Activated CD4-positive, alpha-beta T cell treated with anti-CD3 and anti-CD28 coated beads, Interleukin-2, amount 10 ng/mL, durations not matched to agents 7 days and 5 days (primary cell): Measurements from ENCODE around the gene IL7R. TPM values are rescaled to one million over a fixed set of nuclear protein-coding genes. Genes with fewer than 3 reads are reported as not detected.
A peak's percentile ranks its signal among the peaks of the same experiment; 100 is the strongest.

Experiments used
- CTCF ChIA-PET: fragments of 350-600 bp; sonication (Branson Sonifier 250); formaldehyde crosslinking; loops from one replicate; lab custom pipeline; 2021; ENCODE audit warnings: antibody characterized with exemption; lab: Charles Lee
- POLR2A ChIA-PET: fragments of 350-600 bp; sonication (Branson Sonifier 250); formaldehyde crosslinking; loops from one replicate; lab custom pipeline; 2021; ENCODE audit warnings: antibody characterized with exemption; lab: Charles Lee
- DNase-seq: peaks from one replicate; pipeline ENCODE4 v3.0.0-alpha.2; 2020
- H3K27ac Mint-ChIP-seq: one replicate; pipeline ENCODE4 v1.8.0; 2021; ENCODE audit warnings: mild to moderate bottlenecking, moderate library complexity, mixed read lengths
- H3K27me3 Mint-ChIP-seq: one replicate; pipeline ENCODE4 v1.8.0; 2021; ENCODE audit warnings: mixed read lengths
- H3K36me3 Mint-ChIP-seq: one replicate; pipeline ENCODE4 v1.8.0; 2021; ENCODE audit warnings: low read depth, mixed read lengths
- H3K4me1 Mint-ChIP-seq: one replicate; pipeline ENCODE4 v1.8.0; 2021; ENCODE audit warnings: mixed read lengths
- H3K4me3 Mint-ChIP-seq: one replicate; pipeline ENCODE4 v1.8.0; 2021; ENCODE audit warnings: mild to moderate bottlenecking, moderate library complexity, mixed read lengths
- H3K9me3 Mint-ChIP-seq: one replicate; pipeline ENCODE4 v1.8.0; 2021; ENCODE audit warnings: mixed read lengths
- total RNA-seq, 2 experiments: library from RNA; stranded (reverse); gene quantifications; one replicate each; pipeline ENCODE4 v1.2.3, GENCODE V29; 2021

IL7R gene
- total RNA-seq, 2 experiments from 2014 or later, result 451 to 533 TPM

- POLR2A ChIA-PET, result no interaction called here
- H3K27ac Mint-ChIP-seq, result no peak overlapping the region
- peaks cover 55% of the 10 kb centered on the region for H3K4me1 Mint-ChIP-seq
- H3K9me3 Mint-ChIP-seq, result peaks cover 3% of the 10 kb centered on the region
- no peak for DNase-seq
- H3K36me3 Mint-ChIP-seq, result peaks cover 6% of the 10 kb centered on the region
- H3K27me3 Mint-ChIP-seq, result no peaks in the 10 kb centered on the region
- CTCF ChIA-PET, result interaction anchor here (0.6 to 2.3 kb wide), 5 partner anchors 9 to 1520 kb away, joined by 3 to 6 read pairs (median 5); no protein-coding TSS in a partner anchor
- H3K4me3 Mint-ChIP-seq, result no peak overlapping the region
Measured at GRCh38 chr5:35898952-35899660, 42.4 kb downstream of the IL7R start.

DNA sequence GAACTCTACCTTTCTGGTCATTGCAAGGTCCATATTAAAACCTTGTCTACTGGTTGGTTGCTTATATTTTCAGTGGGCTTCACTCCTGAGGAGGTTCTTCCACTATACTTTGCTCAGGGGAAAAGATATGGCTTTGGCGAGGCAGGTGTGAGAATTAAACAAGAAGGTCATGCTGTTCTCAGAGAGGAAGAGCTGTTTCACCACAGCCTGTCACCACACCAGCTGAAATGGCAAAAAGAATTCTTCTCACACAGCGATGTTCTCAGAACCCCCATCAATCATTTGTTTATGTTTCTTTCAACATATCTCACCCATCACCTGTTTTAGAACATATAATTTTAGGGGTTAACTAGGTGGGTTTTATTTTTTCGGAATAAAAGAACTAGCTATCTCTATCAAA, 43.1 kb downstream of the IL7R start:
- DNase-seq, result peak; percentile 43
- POLR2A ChIA-PET, result no interaction called here
- no peak overlapping the region for H3K4me3 Mint-ChIP-seq

GRCh38 chr5:35900972-35901695, 44.4 kb downstream of the IL7R start:
- peaks cover 17% of the 10 kb centered on the region for H3K36me3 Mint-ChIP-seq
- H3K9me3 Mint-ChIP-seq, result peaks cover 15% of the 10 kb centered on the region
- POLR2A ChIA-PET, result no interaction called here
- CTCF ChIA-PET, result interaction anchor here (1.3 to 1.5 kb wide), 4 partner anchors 24 to 76 kb away, joined by 3 to 4 read pairs (median 3); no protein-coding TSS in a partner anchor
- no peak overlapping the region for H3K4me3 Mint-ChIP-seq
- no peaks in the 10 kb centered on the region for H3K27me3 Mint-ChIP-seq
- no peak for DNase-seq
- H3K27ac Mint-ChIP-seq, result peak overlapping the region; percentile 9
- H3K4me1 Mint-ChIP-seq, result peaks cover 73% of the 10 kb centered on the region

More for the DNA sequence above, 43.1 kb downstream of the IL7R start:
- Mint-ChIP-seq H3K36me3 (peaks cover 12% of the 10 kb centered on the region), H3K27ac (peak overlapping the region; percentile 15), H3K9me3 (peaks cover 10% of the 10 kb centered on the region), H3K27me3 (no peaks in the 10 kb centered on the region), H3K4me1 (peaks cover 62% of the 10 kb centered on the region)
- CTCF ChIA-PET, result interaction anchor here (0.9 to 2.3 kb wide), 4 partner anchors 9 to 42 kb away, joined by 3 to 6 read pairs (median 4); no protein-coding TSS in a partner anchor

DNA sequence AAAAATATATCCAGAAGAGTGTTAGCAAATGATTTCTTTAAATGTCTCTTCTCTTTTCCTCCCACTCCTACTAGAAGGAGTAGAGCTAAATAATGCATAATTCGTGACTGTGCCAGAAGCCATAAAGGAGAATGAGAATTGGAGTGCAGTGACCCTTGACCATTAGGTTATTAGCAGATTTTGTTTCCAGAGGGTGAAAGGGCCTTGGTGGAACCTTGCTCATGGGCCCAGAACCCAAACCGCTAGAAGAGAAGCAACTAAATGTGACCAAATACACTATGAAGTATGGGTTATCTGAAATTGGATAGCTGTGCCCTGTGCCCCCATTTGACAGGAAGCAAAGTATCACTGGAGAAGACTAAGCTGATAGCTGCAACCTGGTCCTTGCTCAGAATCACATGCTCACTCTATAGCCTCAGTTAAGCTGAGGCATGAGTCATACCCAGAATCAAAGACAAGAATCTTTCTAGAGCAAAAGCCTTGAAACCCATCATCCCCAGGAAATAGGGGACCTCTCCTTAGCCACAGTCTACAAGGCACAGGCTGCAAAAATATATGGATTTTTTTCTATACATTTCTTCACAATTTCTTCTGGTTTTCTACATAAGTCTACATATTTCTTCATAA, 45.5 kb downstream of the IL7R start:
- Mint-ChIP-seq H3K9me3 (peaks cover 18% of the 10 kb centered on the region), H3K27ac (peak overlapping the region; percentile 36), H3K27me3 (no peaks in the 10 kb centered on the region), H3K36me3 (peaks cover 18% of the 10 kb centered on the region), H3K4me3 (no peak overlapping the region), H3K4me1 (peaks cover 76% of the 10 kb centered on the region)
- CTCF ChIA-PET, result interaction anchor here (1.0 to 1.5 kb wide), 6 partner anchors 9 to 123 kb away, joined by 3 to 4 read pairs (median 3); no protein-coding TSS in a partner anchor
- peak; percentile 65 for DNase-seq
- POLR2A ChIA-PET, result interaction anchor here (0.6 to 0.9 kb wide), 3 partner anchors 20 to 40 kb away, joined by 3 read pairs; no protein-coding TSS in a partner anchor

- Mint-ChIP-seq H3K27ac (peak overlapping the region; percentile 85), H3K36me3 (peaks cover 18% of the 10 kb centered on the region), H3K27me3 (no peaks in the 10 kb centered on the region), H3K9me3 (peaks cover 18% of the 10 kb centered on the region), H3K4me3 (no peak overlapping the region), H3K4me1 (peaks cover 81% of the 10 kb centered on the region)
- ChIA-PET CTCF (interaction anchor here (0.8 to 1.7 kb wide), 4 partner anchors 10 to 110 kb away, joined by 3 read pairs; no protein-coding TSS in a partner anchor), POLR2A (no interaction called here)
- DNase-seq, result no peak
Measured at GRCh38 chr5:35903631-35904203, 47.0 kb downstream of the IL7R start.

- ChIA-PET POLR2A (interaction anchor here (0.6 kb wide), 1 partner anchor 51 kb away, joined by 4 read pairs; no protein-coding TSS in a partner anchor), CTCF (interaction anchor here (0.9 to 1.7 kb wide), 5 partner anchors 11 to 110 kb away, joined by 3 read pairs; no protein-coding TSS in a partner anchor)
- Mint-ChIP-seq H3K27ac (peak overlapping the region; percentile 85), H3K27me3 (no peaks in the 10 kb centered on the region), H3K4me3 (no peak overlapping the region), H3K36me3 (peaks cover 23% of the 10 kb centered on the region), H3K4me1 (peaks cover 77% of the 10 kb centered on the region), H3K9me3 (peaks cover 18% of the 10 kb centered on the region)
- DNase-seq, result no peak
Measured at GRCh38 chr5:35904443-35905132, 47.9 kb downstream of the IL7R start.

DNA sequence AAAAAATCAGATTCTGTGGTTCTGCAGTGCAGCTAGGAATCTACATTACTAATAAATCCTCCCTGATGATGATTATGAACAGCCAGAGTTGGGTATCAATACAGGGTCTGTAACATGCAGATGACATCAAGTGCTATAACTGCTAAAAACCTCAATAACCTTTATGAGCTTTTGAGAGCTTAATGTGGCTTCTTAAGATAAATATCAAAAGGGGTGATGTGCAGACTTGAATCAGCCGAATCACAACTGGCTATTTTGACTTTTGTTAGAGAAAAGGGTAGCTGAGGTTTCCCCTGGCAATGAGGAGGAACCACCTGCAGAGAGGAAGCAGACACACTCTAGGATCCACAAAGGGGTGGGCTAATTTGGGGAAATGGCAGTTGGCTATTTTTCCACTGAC, 51.5 kb downstream of the IL7R start:
- no peak for DNase-seq
- Mint-ChIP-seq H3K9me3 (peaks cover 40% of the 10 kb centered on the region), H3K4me1 (peaks cover 47% of the 10 kb centered on the region), H3K4me3 (no peak overlapping the region), H3K27me3 (no peaks in the 10 kb centered on the region), H3K36me3 (peaks cover 43% of the 10 kb centered on the region), H3K27ac (no peak overlapping the region)
- ChIA-PET POLR2A (no interaction called here), CTCF (interaction anchor here (0.9 to 1.7 kb wide), 5 partner anchors 9 to 86 kb away, joined by 3 to 5 read pairs (median 3); no protein-coding TSS in a partner anchor)

DNA sequence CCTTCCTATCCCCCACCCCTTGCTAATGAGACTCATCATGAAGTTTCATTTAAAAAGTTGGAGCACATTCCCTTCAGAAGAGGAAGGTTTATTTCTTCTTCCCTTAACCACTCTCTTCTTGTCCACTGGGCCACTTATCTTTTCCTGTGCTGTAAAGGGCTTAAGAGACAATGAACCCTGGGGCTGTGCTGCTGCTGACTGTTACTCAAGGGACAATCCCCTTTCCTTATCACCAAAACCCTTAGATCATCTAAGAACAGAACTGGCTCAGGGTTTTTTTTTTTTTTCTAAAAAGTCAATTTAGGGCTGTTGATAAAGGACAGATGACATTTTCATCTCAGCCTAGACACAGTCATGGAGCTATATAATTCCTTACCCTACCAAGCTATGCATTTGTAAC, 52.1 kb downstream of the IL7R start:
- no peak overlapping the region for H3K27ac Mint-ChIP-seq
- no peak for DNase-seq
- H3K36me3 Mint-ChIP-seq, result peaks cover 42% of the 10 kb centered on the region
- peaks cover 43% of the 10 kb centered on the region for H3K9me3 Mint-ChIP-seq
- no peaks in the 10 kb centered on the region for H3K27me3 Mint-ChIP-seq
- H3K4me1 Mint-ChIP-seq, result peaks cover 42% of the 10 kb centered on the region
- CTCF ChIA-PET, result interaction anchor here (0.6 to 1.7 kb wide), 3 partner anchors 10 to 760 kb away, joined by 3 to 5 read pairs (median 4); no protein-coding TSS in a partner anchor
- H3K4me3 Mint-ChIP-seq, result no peak overlapping the region
- POLR2A ChIA-PET, result no interaction called here

DNA sequence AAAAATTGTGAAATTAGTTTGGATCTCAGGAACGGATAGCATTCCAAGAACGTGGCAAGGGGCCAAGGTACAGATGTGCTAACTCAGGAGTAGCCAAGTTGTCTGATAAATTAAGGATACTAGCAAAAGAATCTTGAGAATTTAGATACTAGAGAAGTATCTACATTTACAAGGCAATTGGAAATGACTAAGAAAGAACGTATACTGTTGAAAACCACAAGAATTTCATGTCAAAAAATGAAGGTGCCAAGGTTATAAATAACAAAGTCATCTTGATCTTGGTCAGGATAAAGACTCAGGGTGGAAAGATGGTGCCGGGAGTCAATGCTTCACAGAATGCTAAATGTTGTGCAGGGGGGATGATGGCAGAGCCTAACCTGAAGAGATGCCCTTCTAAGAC, 62.5 kb downstream of the IL7R start:
- ChIA-PET CTCF (interaction anchor here (1.0 to 1.2 kb wide), 3 partner anchors 25 to 268 kb away, joined by 3 to 6 read pairs (median 3); no protein-coding TSS in a partner anchor), POLR2A (no interaction called here)
- Mint-ChIP-seq H3K9me3 (peaks cover 33% of the 10 kb centered on the region), H3K27ac (no peak overlapping the region), H3K4me3 (no peak overlapping the region), H3K27me3 (no peaks in the 10 kb centered on the region), H3K4me1 (peaks cover 34% of the 10 kb centered on the region), H3K36me3 (peaks cover 25% of the 10 kb centered on the region)
- DNase-seq, result no peak

DNA sequence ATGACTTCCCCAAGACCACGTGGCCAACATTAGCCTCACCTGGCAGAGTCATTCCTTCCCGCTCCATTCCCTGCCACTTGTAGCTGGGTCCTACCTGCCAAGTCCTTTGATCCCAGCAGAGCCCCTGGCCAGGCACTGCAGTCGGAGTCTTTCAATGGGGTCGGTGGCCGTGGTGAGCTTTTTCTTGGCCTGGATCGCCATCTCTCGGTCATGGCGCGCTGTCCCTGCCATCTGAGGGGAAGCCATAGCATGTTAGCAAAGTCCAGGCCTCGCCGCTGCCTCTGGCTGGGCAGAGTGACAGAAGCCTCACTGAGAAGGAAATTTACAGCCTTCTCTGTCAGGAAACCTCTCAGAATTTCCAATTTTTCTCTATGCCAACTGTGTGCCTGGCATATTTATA, 64.2 kb downstream of the IL7R start:
- no peak overlapping the region for H3K4me3 Mint-ChIP-seq
- no peak overlapping the region for H3K27ac Mint-ChIP-seq
- no peak for DNase-seq
- ChIA-PET POLR2A (interaction anchor here (0.6 kb wide), 1 partner anchor 90 kb away, joined by 4 read pairs; no protein-coding TSS in a partner anchor), CTCF (interaction anchor here (1.6 kb wide), 1 partner anchor 144 kb away, joined by 6 read pairs; no protein-coding TSS in a partner anchor)
- H3K4me1 Mint-ChIP-seq, result peaks cover 48% of the 10 kb centered on the region
- no peaks in the 10 kb centered on the region for H3K27me3 Mint-ChIP-seq
- H3K36me3 Mint-ChIP-seq, result peaks cover 15% of the 10 kb centered on the region
- peaks cover 22% of the 10 kb centered on the region for H3K9me3 Mint-ChIP-seq

DNA sequence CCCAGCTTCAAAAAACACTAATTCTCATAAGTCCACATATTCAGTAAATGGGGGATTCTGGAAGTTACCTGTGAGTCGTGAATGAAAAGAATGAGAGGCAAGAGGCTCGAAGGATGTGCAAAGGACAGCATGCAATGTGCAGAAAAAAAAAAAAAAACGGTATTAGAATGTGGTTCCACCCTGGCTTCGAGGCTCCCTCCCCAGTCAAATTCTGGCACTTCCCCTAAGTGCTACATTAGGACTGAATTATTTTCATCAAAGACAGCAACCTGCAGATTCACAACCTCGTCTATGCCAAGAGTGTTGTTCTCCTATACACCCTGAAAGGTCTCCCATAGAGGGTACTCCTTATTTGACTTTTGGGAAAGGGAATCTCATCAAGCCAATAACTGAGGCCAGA, 65.2 kb downstream of the IL7R start:
- no peak overlapping the region for H3K27ac Mint-ChIP-seq
- POLR2A ChIA-PET, result no interaction called here
- H3K9me3 Mint-ChIP-seq, result peaks cover 20% of the 10 kb centered on the region
- H3K36me3 Mint-ChIP-seq, result peaks cover 11% of the 10 kb centered on the region
- no peaks in the 10 kb centered on the region for H3K27me3 Mint-ChIP-seq
- H3K4me1 Mint-ChIP-seq, result peaks cover 54% of the 10 kb centered on the region
- no peak for DNase-seq
- CTCF ChIA-PET, result interaction anchor here (0.6 to 1.6 kb wide), 6 partner anchors 9 to 323 kb away, joined by 3 to 6 read pairs (median 3); no protein-coding TSS in a partner anchor
- no peak overlapping the region for H3K4me3 Mint-ChIP-seq
